Natural killer cell treated with Interleukin-12 subunit alpha and Interleukin-12 subunit beta and Interleukin-15 and Interleukin-18, amount 100 ng/mL, for 72 hours (primary cell): ENCODE measurements around the gene PALD1. TPM values are rescaled to one million over a fixed set of nuclear protein-coding genes. Genes with fewer than 3 reads are reported as not detected.

Experiments
- ATAC-seq, 2 donors: fragments of 150-1000 bp; cut with Tn5 transposase in 1 of 2; sonication (Bioruptor Pico), chemical (Tn5 transposase) in 1 of 2; 2 replicates each; pipeline ENCODE4 v1.10.0; 2021
- DNase-seq: peaks from one replicate; pipeline ENCODE4 v3.0.0; 2022; ENCODE audit warnings: low spot score
- H3K27ac Mint-ChIP-seq, 2 donors: 1 replicate in 1 of 2; 2 replicates in 1 of 2; pipeline ENCODE4 v1.8.0; 2022; ENCODE audit warnings: mixed read lengths in 2 of 2, mild to moderate bottlenecking in 1 of 2, moderate library complexity in 1 of 2
- H3K27me3 Mint-ChIP-seq, 2 donors: 1 replicate in 1 of 2; 2 replicates in 1 of 2; pipeline ENCODE4 v1.8.0; 2022; ENCODE audit warnings: mixed read lengths in 2 of 2
- H3K36me3 Mint-ChIP-seq: one replicate; pipeline ENCODE4 v1.8.0; 2022; ENCODE audit warnings: mixed read lengths
- H3K4me1 Mint-ChIP-seq, 2 donors: 1 replicate in 1 of 2; 2 replicates in 1 of 2; pipeline ENCODE4 v1.8.0; 2022; ENCODE audit warnings: low read depth in 2 of 2, mixed read lengths in 2 of 2, mild to moderate bottlenecking in 1 of 2
- H3K4me3 Mint-ChIP-seq: one replicate; pipeline ENCODE4 v1.8.0; 2022; ENCODE audit warnings: mixed read lengths
- H3K9me3 Mint-ChIP-seq: 2 replicates; pipeline ENCODE4 v1.8.0; 2022; ENCODE audit warnings: mixed read lengths
- total RNA-seq, 2 donors: library from RNA; stranded (reverse); gene quantifications; one replicate each; pipeline ENCODE4 v1.2.3, GENCODE V29; 2022

The PALD1 gene
- total RNA-seq, 2 donors from 2014 or later, result 0.33 to 1.4 TPM

- H3K27me3 Mint-ChIP-seq, result no peaks in the 10 kb centered on the region
- ATAC-seq, result no peak
- H3K4me1 Mint-ChIP-seq, result peaks cover 35 to 52% of the 10 kb centered on the region in 2 donors
- no peaks in the 10 kb centered on the region for H3K36me3 Mint-ChIP-seq
- DNase-seq, result peak; percentile 23
- H3K4me3 Mint-ChIP-seq, result no peak overlapping the region
- H3K27ac Mint-ChIP-seq, result no peak overlapping the region
- peaks cover 3% of the 10 kb centered on the region for H3K9me3 Mint-ChIP-seq
Measured at GRCh38 chr10:70582793-70583668, 104.5 kb downstream of the PALD1 start.

GRCh38 chr10:70583669-70584037, 105.1 kb downstream of the PALD1 start:
- peaks cover 35 to 48% of the 10 kb centered on the region in 2 donors for H3K4me1 Mint-ChIP-seq
- no peaks in the 10 kb centered on the region for H3K36me3 Mint-ChIP-seq

GRCh38 chr10:70584366-70584765, 105.8 kb downstream of the PALD1 start:
- peak overlapping the region in 1 of 2 donors; percentile 62 for H3K27ac Mint-ChIP-seq
- ATAC-seq (no peak), DNase-seq (peak; percentile 28)
- H3K9me3 Mint-ChIP-seq, result peaks cover 3% of the 10 kb centered on the region
- no peaks in the 10 kb centered on the region for H3K27me3 Mint-ChIP-seq
- H3K36me3 Mint-ChIP-seq, result no peaks in the 10 kb centered on the region
- H3K4me1 Mint-ChIP-seq, result peaks cover 35 to 47% of the 10 kb centered on the region in 2 donors
- no peak overlapping the region for H3K4me3 Mint-ChIP-seq

More at GRCh38 chr10:70583669-70584037, 105.1 kb downstream of the PALD1 start:
- DNase-seq (peak; percentile 44), ATAC-seq (no peak)
- H3K4me3 Mint-ChIP-seq, result no peak overlapping the region
- peaks cover 3% of the 10 kb centered on the region for H3K9me3 Mint-ChIP-seq
- H3K27me3 Mint-ChIP-seq, result no peaks in the 10 kb centered on the region
- no peak overlapping the region for H3K27ac Mint-ChIP-seq

GRCh38 chr10:70584909-70585544, 106.5 kb downstream of the PALD1 start:
- H3K9me3 Mint-ChIP-seq, result no peaks in the 10 kb centered on the region
- H3K4me3 Mint-ChIP-seq, result no peak overlapping the region
- DNase-seq (peak; percentile 26), ATAC-seq (peak; percentile 39 to 44)
- peak overlapping the region in 1 of 2 donors; percentile 62 for H3K27ac Mint-ChIP-seq
- peaks cover 35 to 44% of the 10 kb centered on the region in 2 donors for H3K4me1 Mint-ChIP-seq
- H3K36me3 Mint-ChIP-seq, result no peaks in the 10 kb centered on the region
- H3K27me3 Mint-ChIP-seq, result no peaks in the 10 kb centered on the region

GRCh38 chr10:70585578-70586169, 107.1 kb downstream of the PALD1 start:
- no peak for ATAC-seq
- Mint-ChIP-seq H3K4me1 (peaks cover 38 to 48% of the 10 kb centered on the region in 2 donors), H3K9me3 (no peaks in the 10 kb centered on the region), H3K27ac (no peak overlapping the region), H3K4me3 (no peak overlapping the region), H3K36me3 (no peaks in the 10 kb centered on the region), H3K27me3 (no peaks in the 10 kb centered on the region)
- peak; percentile 50 for DNase-seq

GRCh38 chr10:70586348-70586930, 107.9 kb downstream of the PALD1 start:
- peak; percentile 47 for DNase-seq
- Mint-ChIP-seq H3K9me3 (no peaks in the 10 kb centered on the region), H3K4me1 (peaks cover 39 to 51% of the 10 kb centered on the region in 2 donors), H3K27ac (no peak overlapping the region), H3K36me3 (no peaks in the 10 kb centered on the region), H3K27me3 (no peaks in the 10 kb centered on the region), H3K4me3 (no peak overlapping the region)
- ATAC-seq, result no peak

GRCh38 chr10:70587045-70587658, 108.6 kb downstream of the PALD1 start:
- Mint-ChIP-seq H3K4me3 (peak overlapping the region; percentile 29), H3K27ac (peak overlapping the region in 1 of 2 donors; percentile 63), H3K36me3 (no peaks in the 10 kb centered on the region), H3K9me3 (no peaks in the 10 kb centered on the region), H3K4me1 (peaks cover 45 to 55% of the 10 kb centered on the region in 2 donors), H3K27me3 (no peaks in the 10 kb centered on the region)
- ATAC-seq (peak; percentile 34 to 73), DNase-seq (peak; percentile 29)

GRCh38 chr10:70588255-70588654, 109.7 kb downstream of the PALD1 start:
- no peak overlapping the region for H3K27ac Mint-ChIP-seq
- no peak overlapping the region for H3K4me3 Mint-ChIP-seq

GRCh38 chr10:70588859-70589570, 110.4 kb downstream of the PALD1 start:
- Mint-ChIP-seq H3K36me3 (no peaks in the 10 kb centered on the region), H3K4me1 (peaks cover 57 to 70% of the 10 kb centered on the region in 2 donors), H3K4me3 (no peak overlapping the region), H3K27ac (peak overlapping the region in 1 of 2 donors; percentile 14), H3K9me3 (no peaks in the 10 kb centered on the region), H3K27me3 (no peaks in the 10 kb centered on the region)
- peak; percentile 39 for DNase-seq
- no peak for ATAC-seq

More at GRCh38 chr10:70588255-70588654, 109.7 kb downstream of the PALD1 start:
- Mint-ChIP-seq H3K9me3 (no peaks in the 10 kb centered on the region), H3K36me3 (no peaks in the 10 kb centered on the region), H3K4me1 (peaks cover 54 to 66% of the 10 kb centered on the region in 2 donors), H3K27me3 (no peaks in the 10 kb centered on the region)
- ATAC-seq, result no peak
- peak; percentile 61 for DNase-seq

GRCh38 chr10:70589762-70590654, 111.4 kb downstream of the PALD1 start:
- peaks cover 4% of the 10 kb centered on the region for H3K36me3 Mint-ChIP-seq
- no peaks in the 10 kb centered on the region for H3K27me3 Mint-ChIP-seq
- H3K9me3 Mint-ChIP-seq, result no peaks in the 10 kb centered on the region
- peak overlapping the region in 1 of 2 donors; percentile 21 for H3K27ac Mint-ChIP-seq
- ATAC-seq (no peak), DNase-seq (no peak)
- H3K4me3 Mint-ChIP-seq, result no peak overlapping the region
- peaks cover 67 to 73% of the 10 kb centered on the region in 2 donors for H3K4me1 Mint-ChIP-seq

GRCh38 chr10:70590655-70591416, 112.3 kb downstream of the PALD1 start:
- no peak for ATAC-seq
- peak overlapping the region in 1 of 2 donors; percentile 21 for H3K27ac Mint-ChIP-seq
- no peak for DNase-seq
- peaks cover 74 to 75% of the 10 kb centered on the region in 2 donors for H3K4me1 Mint-ChIP-seq
- no peak overlapping the region for H3K4me3 Mint-ChIP-seq
- H3K36me3 Mint-ChIP-seq, result peaks cover 12% of the 10 kb centered on the region
- H3K9me3 Mint-ChIP-seq, result no peaks in the 10 kb centered on the region
- H3K27me3 Mint-ChIP-seq, result no peaks in the 10 kb centered on the region
